HG02870 (cell line): ENCODE data around the gene DCUN1D2.

ENCODE experiments used
- ATAC-seq: cut with Tn5 transposase; IDR thresholded peaks from one replicate; pipeline ENCODE4 v1.9.1; 2021; ENCODE audit warnings: mild to moderate bottlenecking, moderate library complexity; ENCODE audit not compliant: unreplicated experiment

Gene DCUN1D2

GRCh38 chr13:113413178-113413897 lies 77.2 kb downstream of the DCUN1D2 start:
- no peak for ATAC-seq

- ATAC-seq: no peak
Measured at GRCh38 chr13:113412440-113412839, 78.1 kb downstream of the DCUN1D2 start.

- ATAC-seq: no peak
Measured at GRCh38 chr13:113411216-113412023, 79.1 kb downstream of the DCUN1D2 start.

GRCh38 chr13:113410472-113411201 lies 79.9 kb downstream of the DCUN1D2 start:
- ATAC-seq: no peak

- ATAC-seq: no peak
Measured at GRCh38 chr13:113408562-113408961, 81.9 kb downstream of the DCUN1D2 start.

- no peak for ATAC-seq
Measured at GRCh38 chr13:113407531-113408393, 82.7 kb downstream of the DCUN1D2 start.

GRCh38 chr13:113407103-113407530 lies 83.4 kb downstream of the DCUN1D2 start:
- ATAC-seq: no peak

- ATAC-seq: no peak
Measured at GRCh38 chr13:113406321-113407102, 84.0 kb downstream of the DCUN1D2 start.
